PC-9 (cell line): ENCODE results near the gene KTN1. TPM values are rescaled to one million over a fixed set of nuclear protein-coding genes. Genes with fewer than 3 reads are reported as not detected.

Source experiments
- BruUV-seq: library from RNA; stranded (reverse); fragments of 400-500 nt; replicated peaks from 2 replicates; lab custom pipeline; 2021; lab: Mats Ljungman, UMichigan
- CTCF ChIA-PET: fragments of 300-600 bp; sonication (Branson Sonifier 250); formaldehyde crosslinking; loops from one replicate; lab custom pipeline; 2022; ENCODE audit warnings: antibody characterized with exemption; lab: Charles Lee
- POLR2A ChIA-PET: fragments of 300-600 bp; sonication (Branson Sonifier 250); formaldehyde crosslinking; loops from one replicate; lab custom pipeline; 2022; ENCODE audit warnings: antibody characterized with exemption; ENCODE audit not compliant: unreplicated experiment; lab: Charles Lee
- DNase-seq, 2 experiments: peaks; one replicate each; pipeline versions ENCODE4 v3.0.0 to v3.0.0-alpha.2; 2015 to 2022; ENCODE audit warnings: mixed read lengths in 1 of 2
- H2AFZ ChIP-seq: fragments of 200-600 bp; sonication (generic); 2 replicates; pipeline ENCODE4 v1.8.1; 2017; ENCODE audit warnings: antibody characterized with exemption
- H3F3A ChIP-seq: fragments of 200-600 bp; sonication (generic); 2 replicates; pipeline ENCODE4 v1.8.1; 2017; ENCODE audit warnings: antibody characterized with exemption, mild to moderate bottlenecking, low read depth; ENCODE audit not compliant: insufficient read depth
- H3K27ac ChIP-seq: fragments of 200-600 bp; sonication (generic); 2 replicates; pipeline ENCODE4 v1.6.1; 2016; ENCODE audit warnings: mixed run types
- H3K27me3 ChIP-seq: fragments of 200-600 bp; sonication (generic); 2 replicates; pipeline ENCODE4 v1.6.1; 2016; ENCODE audit warnings: low read depth, mixed run types; ENCODE audit not compliant: insufficient read depth
- H3K36me3 ChIP-seq: fragments of 200-600 bp; sonication (generic); 2 replicates; pipeline ENCODE4 v1.6.1; 2016; ENCODE audit warnings: low read depth, mixed run types
- H3K4me1 ChIP-seq: fragments of 200-600 bp; sonication (generic); replicated peaks from 2 replicates; pipeline ENCODE4 v1.6.1; 2016; ENCODE audit warnings: mixed run types; ENCODE audit not compliant: insufficient read depth
- H3K4me2 ChIP-seq: fragments of 200-600 bp; sonication (generic); 2 replicates; pipeline ENCODE4 v1.6.1; 2017; ENCODE audit warnings: mixed run types
- H3K4me3 ChIP-seq: fragments of 200-600 bp; sonication (generic); 2 replicates; pipeline ENCODE4 v1.6.1; 2016; ENCODE audit warnings: mixed run types
- H3K79me2 ChIP-seq: fragments of 200-600 bp; sonication (generic); 2 replicates; pipeline ENCODE4 v1.6.1; 2017; ENCODE audit warnings: low read depth, mixed run types
- H3K9me2 ChIP-seq: fragments of 200-600 bp; sonication (generic); 2 replicates; pipeline ENCODE4 v1.8.1; 2017; ENCODE audit warnings: mild to moderate bottlenecking; ENCODE audit not compliant: insufficient read depth
- H3K9me3 ChIP-seq: fragments of 200-600 bp; sonication (generic); 2 replicates; pipeline ENCODE4 v1.8.1; 2016; ENCODE audit warnings: low read depth; ENCODE audit not compliant: insufficient read depth
- H4K20me1 ChIP-seq: fragments of 200-600 bp; sonication (generic); 2 replicates; pipeline ENCODE4 v1.8.1; 2017; ENCODE audit not compliant: insufficient read depth
- CTCF ChIP-seq: fragments of 200-600 bp; sonication (generic); conservative IDR thresholded peaks from 2 replicates; pipeline ENCODE4 v1.6.1; 2017; ENCODE audit warnings: mixed run types, antibody characterized with exemption, mild to moderate bottlenecking, moderate library complexity
- EZH2 ChIP-seq: fragments of 200-600 bp; sonication (generic); IDR thresholded peaks from 2 replicates; pipeline ENCODE4 v1.8.0; 2017; ENCODE audit warnings: antibody characterized with exemption, low read depth
- intact Hi-C: fragments of 100-400 bp; cut with micrococcal nuclease; formaldehyde crosslinking; loops from one replicate; pipeline ENCODE4 v1.10.0; 2022; ENCODE audit not compliant: unreplicated experiment
- total RNA-seq: library from RNA; stranded (reverse); gene quantifications from 2 replicates; pipeline ENCODE4 v1.2.3, GENCODE V29; 2021

The KTN1 gene
- total RNA-seq, 1 experiment from 2014 or later: 250 TPM

GRCh38 chr14:55713486-55713885 lies 133.5 kb downstream of the KTN1 start:
- CTCF ChIA-PET: no interaction called here
- Histone ChIP-seq H3K27ac (no peak overlapping the region), H3K27me3 (no peaks in the 10 kb centered on the region), H3K4me3 (no peak overlapping the region), H3K4me1 (no peaks in the 10 kb centered on the region), H3K9me2 (no peaks in the 10 kb centered on the region), H4K20me1 (no peaks in the 10 kb centered on the region), H3F3A (no peaks in the 10 kb centered on the region), H3K9me3 (no peaks in the 10 kb centered on the region), H3K4me2 (no peak overlapping the region), H2AFZ (no peak overlapping the region), H3K79me2 (no peaks in the 10 kb centered on the region), H3K36me3 (no peaks in the 10 kb centered on the region)
- intact Hi-C loops: no loop called here
- TF ChIP-seq EZH2: no peak
- no peak for TF ChIP-seq CTCF
- DNase-seq: no peak
- POLR2A ChIA-PET: no interaction called here
- no TSS peak for BruUV-seq

GRCh38 chr14:55715889-55716288 lies 135.9 kb downstream of the KTN1 start:
- H3K36me3 ChIP-seq: no peaks in the 10 kb centered on the region
- no peaks in the 10 kb centered on the region for H4K20me1 ChIP-seq
- no peak overlapping the region for H3K27ac ChIP-seq
- no peaks in the 10 kb centered on the region for H3F3A ChIP-seq
- BruUV-seq: no TSS peak
- H3K79me2 ChIP-seq: no peaks in the 10 kb centered on the region
- ChIA-PET POLR2A (no interaction called here), CTCF (no interaction called here)
- intact Hi-C loops: no loop called here
- H3K9me2 ChIP-seq: no peaks in the 10 kb centered on the region
- H2AFZ ChIP-seq: no peak overlapping the region
- H3K4me2 ChIP-seq: no peak overlapping the region
- DNase-seq: no peak
- H3K9me3 ChIP-seq: no peaks in the 10 kb centered on the region
- peaks cover under 1% of the 10 kb centered on the region; the same call in 1 of the 2 replicates for H3K4me1 ChIP-seq
- no peaks in the 10 kb centered on the region for H3K27me3 ChIP-seq
- no peak overlapping the region for H3K4me3 ChIP-seq
- no peak for TF ChIP-seq EZH2
- no peak for TF ChIP-seq CTCF

- no TSS peak for BruUV-seq
- intact Hi-C loops: no loop called here
- H2AFZ ChIP-seq: no peak overlapping the region
- POLR2A ChIA-PET: no interaction called here
- H3K36me3 ChIP-seq: no peaks in the 10 kb centered on the region
- H3K4me2 ChIP-seq: no peak overlapping the region
- 0 out of 2 replicates have a peak, but pooled peaks cover 7% of the 10 kb centered on the region for H3K9me3 ChIP-seq
- no peak overlapping the region for H3K27ac ChIP-seq
- no peak overlapping the region for H3K4me3 ChIP-seq
- no peaks in the 10 kb centered on the region for H3K27me3 ChIP-seq
- H3F3A ChIP-seq: peaks cover 5% of the 10 kb centered on the region; the same call in 1 of the 2 replicates
- CTCF ChIA-PET: no interaction called here
- no peaks in the 10 kb centered on the region for H3K79me2 ChIP-seq
- no peak for DNase-seq
- H3K9me2 ChIP-seq: no peaks in the 10 kb centered on the region
- H3K4me1 ChIP-seq: peaks cover 15% of the 10 kb centered on the region
- H4K20me1 ChIP-seq: no peaks in the 10 kb centered on the region
- no peak for TF ChIP-seq EZH2
- no peak for TF ChIP-seq CTCF
These were observed 137.6 kb downstream of the KTN1 start for GRCh38 chr14:55717621-55718020.
